ENCODE results near the gene CLEC16A. TPM values are rescaled to one million over a fixed set of nuclear protein-coding genes. Genes with fewer than 3 reads are reported as not detected.

Gene CLEC16A
- total and polyA plus RNA-seq, 2 donors (not counting 1 experiment from before 2014, with no cell fraction given), result 21.9 to 79.5 TPM

DNA sequence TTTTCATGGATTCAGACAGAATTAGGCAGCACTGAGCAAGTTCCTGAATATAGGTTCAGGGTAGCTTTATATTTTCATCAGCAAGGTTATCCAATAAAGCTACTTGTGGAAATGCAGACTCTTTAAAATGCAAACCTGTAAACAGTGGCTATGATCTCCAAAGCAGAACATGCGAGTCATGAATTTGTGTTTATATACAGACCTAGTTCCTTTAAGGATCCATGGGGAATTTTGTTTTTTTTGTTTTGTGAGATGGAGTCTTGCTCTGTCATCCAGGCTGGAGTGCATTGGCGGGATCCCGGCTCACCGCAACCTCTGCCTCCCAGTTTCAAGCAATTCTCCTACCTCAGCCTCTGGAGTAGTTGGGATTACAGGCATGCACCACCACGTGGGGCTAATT, 14.8 kb downstream of the CLEC16A start:
- no CpG with 5 or more reads among the region's 5 CpGs for WGBS (ENCODE audit: insufficient coverage)
- Histone ChIP-seq H3K4me1 (ENCODE audit: control insufficient read depth in 2 of 2, insufficient read depth in 2 of 2, low read length in 2 of 2) (peaks cover 18 to 28% of the 10 kb centered on the region in 2 donors), H3K9ac (ENCODE audit: low read length) (no peak overlapping the region), H3K9me3 (ENCODE audit: control extremely low read depth in 1 of 3, control insufficient read depth in 2 of 3, insufficient read depth in 1 of 3, low read length in 2 of 3) (no peaks in the 10 kb centered on the region), H3K27me3 (replicated peaks in 1 of 4; ENCODE audit: control extremely low read depth in 1 of 4, control insufficient read depth in 3 of 4, insufficient read depth in 4 of 4, low read length in 3 of 4) (no peaks in the 10 kb centered on the region), H3K4me3 (ENCODE audit: control extremely low read depth in 1 of 5, extremely low read depth in 1 of 5, insufficient read depth in 1 of 5, low read depth in 2 of 5, low read length in 4 of 5) (no peak overlapping the region), H3K79me2 (ENCODE audit: control insufficient read depth, insufficient read depth, low read length) (peaks cover 76% of the 10 kb centered on the region), H4K20me1 (ENCODE audit: control insufficient read depth, insufficient read depth, low read length, poor library complexity, severe bottlenecking) (peaks cover 33% of the 10 kb centered on the region), H2AFZ (ENCODE audit: insufficient read depth, low read depth, low read length, poor library complexity, severe bottlenecking) (no peak overlapping the region), H3K27ac (ENCODE audit: low read length in 2 of 2) (no peak overlapping the region), H3K36me3 (replicated peaks in 1 of 2; ENCODE audit: control extremely low read depth in 1 of 2, control insufficient read depth in 1 of 2, extremely low read depth in 1 of 2, insufficient read depth in 2 of 2, low read length in 1 of 2) (peaks cover 0 to 50% of the 10 kb centered on the region in 2 experiments), H3K4me2 (replicated peaks; ENCODE audit: low read depth, low read length, poor library complexity, severe bottlenecking) (no peak overlapping the region)
- Mint-ChIP-seq H3K4me3 (no peak overlapping the region), H3K27me3 (no peaks in the 10 kb centered on the region), H3K27ac (peak overlapping the region; percentile 56), H3K4me1 (peaks cover 51% of the 10 kb centered on the region), H3K9me3 (ENCODE audit: insufficient read depth) (no peaks in the 10 kb centered on the region)
- ChIA-PET POLR2A (interaction anchor here (0.9 kb wide), 1 partner anchor 749 kb away, joined by 3 read pairs; no protein-coding TSS in a partner anchor), CTCF (interaction anchor here (1.0 to 11.4 kb wide), 12 partner anchors 7 to 756 kb away, joined by 3 to 142 read pairs (median 7); partner anchors contain the start of gene SOCS1)
- DNase-seq (no peak), ATAC-seq (ENCODE audit: low read depth) (no peak)
- no peak for TF ChIP-seq EZH2 (IDR thresholded peaks at IDR 0.05; ENCODE audit: borderline replicate concordance, insufficient read depth, low read depth, low read length, poor library complexity, severe bottlenecking)
- TF ChIP-seq, protein P1, sequence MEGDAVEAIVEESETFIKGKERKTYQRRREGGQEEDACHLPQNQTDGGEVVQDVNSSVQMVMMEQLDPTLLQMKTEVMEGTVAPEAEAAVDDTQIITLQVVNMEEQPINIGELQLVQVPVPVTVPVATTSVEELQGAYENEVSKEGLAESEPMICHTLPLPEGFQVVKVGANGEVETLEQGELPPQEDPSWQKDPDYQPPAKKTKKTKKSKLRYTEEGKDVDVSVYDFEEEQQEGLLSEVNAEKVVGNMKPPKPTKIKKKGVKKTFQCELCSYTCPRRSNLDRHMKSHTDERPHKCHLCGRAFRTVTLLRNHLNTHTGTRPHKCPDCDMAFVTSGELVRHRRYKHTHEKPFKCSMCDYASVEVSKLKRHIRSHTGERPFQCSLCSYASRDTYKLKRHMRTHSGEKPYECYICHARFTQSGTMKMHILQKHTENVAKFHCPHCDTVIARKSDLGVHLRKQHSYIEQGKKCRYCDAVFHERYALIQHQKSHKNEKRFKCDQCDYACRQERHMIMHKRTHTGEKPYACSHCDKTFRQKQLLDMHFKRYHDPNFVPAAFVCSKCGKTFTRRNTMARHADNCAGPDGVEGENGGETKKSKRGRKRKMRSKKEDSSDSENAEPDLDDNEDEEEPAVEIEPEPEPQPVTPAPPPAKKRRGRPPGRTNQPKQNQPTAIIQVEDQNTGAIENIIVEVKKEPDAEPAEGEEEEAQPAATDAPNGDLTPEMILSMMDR (IDR thresholded peaks at IDR 0.05), result no peak
- intact Hi-C loops (cut with micrococcal nuclease), result no loop called here

- Mint-ChIP-seq H3K27me3 (no peaks in the 10 kb centered on the region), H3K27ac (no peak overlapping the region), H3K9me3 (ENCODE audit: insufficient read depth) (no peaks in the 10 kb centered on the region), H3K4me3 (no peak overlapping the region), H3K4me1 (peaks cover 54% of the 10 kb centered on the region)
- Histone ChIP-seq H3K27me3 (replicated peaks in 1 of 4; ENCODE audit: control extremely low read depth in 1 of 4, control insufficient read depth in 3 of 4, insufficient read depth in 4 of 4, low read length in 3 of 4) (no peaks in the 10 kb centered on the region), H3K36me3 (replicated peaks in 1 of 2; ENCODE audit: control extremely low read depth in 1 of 2, control insufficient read depth in 1 of 2, extremely low read depth in 1 of 2, insufficient read depth in 2 of 2, low read length in 1 of 2) (peaks cover 0 to 59% of the 10 kb centered on the region in 2 experiments), H2AFZ (ENCODE audit: insufficient read depth, low read depth, low read length, poor library complexity, severe bottlenecking) (no peak overlapping the region), H3K9ac (ENCODE audit: low read length) (no peak overlapping the region), H3K4me1 (ENCODE audit: control insufficient read depth in 2 of 2, insufficient read depth in 2 of 2, low read length in 2 of 2) (peaks cover 29 to 39% of the 10 kb centered on the region in 2 donors), H3K4me2 (replicated peaks; ENCODE audit: low read depth, low read length, poor library complexity, severe bottlenecking) (no peak overlapping the region), H3K9me3 (ENCODE audit: control extremely low read depth in 1 of 3, control insufficient read depth in 2 of 3, insufficient read depth in 1 of 3, low read length in 2 of 3) (no peaks in the 10 kb centered on the region), H4K20me1 (ENCODE audit: control insufficient read depth, insufficient read depth, low read length, poor library complexity, severe bottlenecking) (peaks cover 23% of the 10 kb centered on the region), H3K4me3 (ENCODE audit: control extremely low read depth in 1 of 5, extremely low read depth in 1 of 5, insufficient read depth in 1 of 5, low read depth in 2 of 5, low read length in 4 of 5) (no peak overlapping the region), H3K27ac (ENCODE audit: low read length in 2 of 2) (no peak overlapping the region), H3K79me2 (ENCODE audit: control insufficient read depth, insufficient read depth, low read length) (peaks cover 75% of the 10 kb centered on the region)
- TF ChIP-seq, protein P1 (IDR thresholded peaks at IDR 0.05), result no peak
- TF ChIP-seq EZH2 (IDR thresholded peaks at IDR 0.05; ENCODE audit: borderline replicate concordance, insufficient read depth, low read depth, low read length, poor library complexity, severe bottlenecking), result no peak
- ATAC-seq (ENCODE audit: low read depth), result no peak
- CTCF ChIA-PET, result interaction anchor here (0.9 to 11.4 kb wide), 5 partner anchors 10 to 675 kb away, joined by 5 to 142 read pairs (median 64); partner anchors contain the start of gene SOCS1
- intact Hi-C loops (cut with micrococcal nuclease), result loop anchor here (5.0 to 10.0 kb wide), 5 partner anchors 574 to 851 kb away; partner anchors contain the start of gene LITAF
- DNase-seq, result no peak
- POLR2A ChIA-PET, result interaction anchor here (0.7 kb wide), 1 partner anchor 435 kb away, joined by 3 read pairs; no protein-coding TSS in a partner anchor
- WGBS (ENCODE audit: insufficient coverage), result 89% methylated on average over 4 of the region's 7 CpGs
Observed at GRCh38 chr16:10961231-10961630, 16.9 kb downstream of the CLEC16A start.
